Measurements from ENCODE around the gene DHH.

Gene DHH

DNA sequence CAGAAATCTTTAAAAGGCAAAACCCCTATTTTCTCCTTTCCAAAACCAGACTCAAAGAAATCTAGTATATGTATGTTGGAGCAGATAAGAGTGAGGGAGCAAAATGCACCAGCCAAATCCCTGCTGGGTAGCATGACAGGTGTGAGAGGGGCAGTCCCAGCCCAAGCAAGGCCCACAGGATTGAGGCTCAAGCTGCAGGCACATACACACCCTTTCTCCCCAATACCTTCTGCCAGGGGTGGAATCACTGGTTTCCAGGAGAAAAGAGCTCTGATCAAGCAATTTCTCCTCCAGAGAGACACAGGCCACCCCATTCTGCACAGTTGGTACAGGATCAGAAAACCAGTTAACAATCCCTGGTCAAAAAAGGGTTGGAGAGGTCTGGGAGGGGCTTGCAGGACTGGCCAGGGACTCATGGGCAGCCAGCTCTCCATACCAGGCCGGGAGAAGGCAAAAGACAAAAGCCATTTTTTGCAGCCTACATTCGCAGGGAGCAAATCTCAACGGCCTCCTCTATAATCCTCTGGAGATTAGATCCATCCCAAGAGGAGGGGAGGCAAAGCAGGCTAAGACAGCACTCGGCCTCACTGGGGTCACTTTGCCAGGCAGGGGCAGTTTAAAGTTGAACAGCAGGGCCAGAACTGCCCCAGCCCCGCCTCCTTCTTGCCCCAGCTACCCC lies 36.1 kb downstream of the DHH start:
- H3K27ac ChIP-seq, result peak overlapping the region; percentile 99
- TF ChIP-seq, protein P1, sequence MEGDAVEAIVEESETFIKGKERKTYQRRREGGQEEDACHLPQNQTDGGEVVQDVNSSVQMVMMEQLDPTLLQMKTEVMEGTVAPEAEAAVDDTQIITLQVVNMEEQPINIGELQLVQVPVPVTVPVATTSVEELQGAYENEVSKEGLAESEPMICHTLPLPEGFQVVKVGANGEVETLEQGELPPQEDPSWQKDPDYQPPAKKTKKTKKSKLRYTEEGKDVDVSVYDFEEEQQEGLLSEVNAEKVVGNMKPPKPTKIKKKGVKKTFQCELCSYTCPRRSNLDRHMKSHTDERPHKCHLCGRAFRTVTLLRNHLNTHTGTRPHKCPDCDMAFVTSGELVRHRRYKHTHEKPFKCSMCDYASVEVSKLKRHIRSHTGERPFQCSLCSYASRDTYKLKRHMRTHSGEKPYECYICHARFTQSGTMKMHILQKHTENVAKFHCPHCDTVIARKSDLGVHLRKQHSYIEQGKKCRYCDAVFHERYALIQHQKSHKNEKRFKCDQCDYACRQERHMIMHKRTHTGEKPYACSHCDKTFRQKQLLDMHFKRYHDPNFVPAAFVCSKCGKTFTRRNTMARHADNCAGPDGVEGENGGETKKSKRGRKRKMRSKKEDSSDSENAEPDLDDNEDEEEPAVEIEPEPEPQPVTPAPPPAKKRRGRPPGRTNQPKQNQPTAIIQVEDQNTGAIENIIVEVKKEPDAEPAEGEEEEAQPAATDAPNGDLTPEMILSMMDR (conservative IDR thresholded peaks at IDR 0.05), result no peak

DNA sequence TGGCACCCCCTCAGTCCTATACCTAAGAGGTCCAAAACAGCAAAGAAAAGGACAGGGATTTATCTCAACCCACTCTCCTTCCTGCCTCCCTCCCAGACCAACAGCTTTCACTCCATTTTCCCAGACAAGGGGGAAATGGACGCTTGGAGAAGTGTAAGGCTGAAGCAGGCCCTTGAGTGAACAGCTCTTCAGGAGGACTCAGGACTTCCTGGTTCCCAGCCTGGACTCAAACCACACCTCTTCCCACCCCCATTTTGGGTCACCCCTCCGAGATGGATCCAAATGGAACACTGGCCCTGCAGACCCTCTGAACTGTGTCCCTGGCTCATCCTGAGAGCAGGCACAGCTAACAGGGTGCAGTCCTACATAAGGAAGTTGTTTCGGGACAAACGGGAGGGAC lies 36.7 kb downstream of the DHH start:
- TF ChIP-seq, protein P1 (conservative IDR thresholded peaks at IDR 0.05), result no peak
- peak overlapping the region; percentile 99 for H3K27ac ChIP-seq

DNA sequence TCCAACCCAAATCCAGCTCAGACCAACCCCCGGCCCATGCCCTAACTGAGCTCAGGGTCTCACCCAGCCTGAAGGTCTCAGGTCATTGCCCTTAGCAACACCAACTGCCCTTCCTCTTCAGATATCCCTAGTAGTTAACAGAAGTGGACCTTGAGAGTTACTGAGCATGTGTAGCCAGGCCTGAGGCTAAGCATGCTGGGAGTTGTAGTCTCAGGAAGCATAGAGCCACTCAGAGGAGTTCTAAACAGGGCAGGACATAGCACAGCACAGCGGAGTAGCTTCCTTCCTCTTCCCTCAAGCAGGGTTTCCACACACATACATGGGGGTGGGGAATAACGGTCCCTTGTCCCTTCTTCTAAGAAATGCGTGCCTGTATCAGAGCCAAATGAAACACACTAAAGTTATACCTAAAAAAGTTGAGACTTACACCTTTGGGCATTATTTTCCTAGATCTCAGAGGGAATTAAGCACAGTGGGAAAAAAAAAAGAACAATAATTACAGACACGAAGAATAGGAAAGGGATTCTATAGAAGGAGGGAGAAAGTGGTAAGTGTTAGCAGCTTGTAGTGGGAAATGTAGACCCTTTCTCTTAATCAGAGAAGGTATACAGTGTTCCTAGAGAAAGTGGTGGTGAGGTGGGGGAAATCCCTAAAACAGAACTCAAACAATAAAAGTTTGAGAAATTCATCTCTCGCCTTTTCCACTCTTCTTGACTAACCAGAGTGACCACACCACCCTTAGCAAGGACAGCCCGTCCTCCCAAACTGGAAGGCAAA lies 38.4 kb downstream of the DHH start:
- TF ChIP-seq, protein P1 (conservative IDR thresholded peaks at IDR 0.05), result no peak
- peak overlapping the region; percentile 99 for H3K27ac ChIP-seq

DNA sequence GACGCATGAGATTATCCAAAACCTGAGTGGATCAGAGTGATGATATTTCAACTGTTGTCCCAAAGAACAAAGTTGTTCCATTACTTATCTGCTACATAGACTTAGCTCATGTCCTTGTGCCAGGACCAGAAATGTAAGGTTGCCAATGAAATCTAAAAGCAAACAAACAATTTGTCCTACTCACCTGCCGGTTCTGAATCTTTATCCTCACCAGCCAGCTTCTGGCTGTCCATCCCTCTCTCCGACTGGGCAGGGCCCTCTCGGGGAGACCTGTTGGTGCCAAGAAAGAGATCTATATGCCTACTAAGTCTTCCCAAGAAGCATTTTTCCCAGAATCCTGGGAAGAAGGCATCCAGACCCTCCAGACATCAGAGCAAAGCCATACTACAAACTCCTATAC lies 39.5 kb downstream of the DHH start:
- TF ChIP-seq, protein P1 (conservative IDR thresholded peaks at IDR 0.05), result no peak
- peak overlapping the region; percentile 99 for H3K27ac ChIP-seq

DNA sequence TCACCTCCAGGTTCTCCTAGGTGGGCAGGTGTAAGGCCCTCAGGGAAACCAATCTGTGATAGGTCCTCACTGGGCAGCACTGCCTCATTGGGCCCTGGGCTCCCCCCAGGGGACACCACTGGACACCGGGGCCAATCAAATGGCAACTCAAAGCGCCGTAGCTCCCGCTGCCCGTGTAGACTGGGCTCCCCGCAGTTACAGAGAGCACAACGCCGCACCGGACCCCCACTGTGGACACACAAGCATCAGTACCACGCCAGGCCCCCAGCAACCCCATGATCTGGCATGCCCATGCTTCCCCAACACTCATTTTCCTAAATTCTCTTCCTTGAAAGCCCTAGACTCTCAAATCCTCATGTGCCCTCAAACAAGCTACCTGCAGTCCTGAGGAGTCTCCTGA lies 40.1 kb downstream of the DHH start:
- TF ChIP-seq, protein P1 (conservative IDR thresholded peaks at IDR 0.05), result no peak
- peak overlapping the region; percentile 99 for H3K27ac ChIP-seq

DNA sequence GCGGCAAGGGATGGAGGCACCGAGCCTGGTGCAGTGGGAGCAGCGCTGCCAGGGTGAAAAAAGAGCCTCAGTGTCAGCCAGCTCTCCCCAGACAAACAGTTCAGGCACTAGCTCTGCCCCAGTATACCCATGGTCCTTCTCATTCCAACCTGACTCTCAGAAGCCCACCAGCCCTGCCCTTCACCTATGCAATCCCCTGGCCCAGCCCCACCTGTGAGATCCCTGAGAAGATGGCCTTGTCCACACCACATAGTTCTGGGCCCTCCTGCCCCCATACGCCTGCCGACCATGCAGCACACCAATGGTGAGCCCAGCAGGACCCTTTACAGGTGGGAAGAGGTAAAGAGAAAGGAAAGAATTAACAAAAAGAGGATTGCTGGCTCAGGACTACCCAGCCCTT lies 40.5 kb downstream of the DHH start:
- TF ChIP-seq, protein P1 (conservative IDR thresholded peaks at IDR 0.05), result no peak
- H3K27ac ChIP-seq, result peak overlapping the region; percentile 99

DNA sequence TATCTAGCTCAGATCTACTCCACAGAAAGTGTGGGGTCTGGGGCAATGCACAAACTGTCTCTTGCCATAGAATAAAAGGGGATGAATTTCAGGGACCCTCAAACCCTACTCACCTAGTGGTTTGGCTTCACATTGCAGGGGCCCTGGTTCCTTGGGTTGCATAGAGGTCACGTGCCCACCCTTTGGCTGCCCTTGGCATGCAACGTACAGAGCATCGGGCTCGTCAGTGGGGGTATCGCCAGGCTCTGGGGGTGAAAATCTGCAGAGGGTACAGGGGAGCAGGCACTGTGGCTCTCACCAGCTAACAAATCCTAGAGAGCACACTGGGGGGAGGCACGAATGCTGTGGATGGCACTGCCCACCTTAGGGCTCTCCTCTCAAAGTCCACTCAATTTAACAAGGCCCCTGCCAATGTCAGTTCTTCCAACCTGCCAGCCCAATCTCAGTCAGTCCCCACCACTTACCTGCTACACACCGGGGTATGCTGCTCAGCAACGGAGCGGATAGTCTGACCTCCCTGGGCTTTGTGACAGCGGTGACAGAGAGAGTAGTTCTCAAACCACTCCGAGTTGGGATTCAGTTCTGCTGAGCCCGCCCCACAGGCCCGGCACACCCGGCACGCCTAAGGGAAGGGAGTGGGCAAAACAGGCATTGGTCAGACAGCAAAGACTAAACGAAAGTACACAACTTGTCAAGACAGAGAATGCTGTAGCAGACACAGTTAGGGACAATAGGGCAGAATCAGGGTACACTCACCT lies 42.0 kb downstream of the DHH start:
- TF ChIP-seq, protein P1 (conservative IDR thresholded peaks at IDR 0.05), result no peak
- H3K27ac ChIP-seq, result no peak overlapping the region
